Stimulated activated CD8-positive, alpha-beta memory T cell treated with anti-CD3 and anti-CD28 coated beads, Interleukin-2, amount 100 ng/mL, for 48 hours (primary cell): Measurements from ENCODE around the gene FUT8.

Experiments used
- DNase-seq, 2 donors: peaks; one replicate each; pipeline ENCODE4 v3.0.0-alpha.2; 2020; ENCODE audit warnings: low read depth in 2 of 2

FUT8 gene

GRCh38 chr14:65412032-65412846, at the start of gene FUT8:
Gene FUT8 (plus strand): TSS chr14:65412730. CDS start chr14:65561564, 148,834 bp downstream.
- peak; percentile 93 to 94 for DNase-seq

- no peak for DNase-seq
Observed at GRCh38 chr14:65366802-65367565, 45.5 kb upstream of the FUT8 start.

GRCh38 chr14:65369560-65369959, 43.0 kb upstream of the FUT8 start:
- no peak for DNase-seq

- no peak for DNase-seq
Observed at GRCh38 chr14:65370801-65371248, 41.7 kb upstream of the FUT8 start.

GRCh38 chr14:65371784-65372183, 40.7 kb upstream of the FUT8 start:
- DNase-seq: no peak

DNA sequence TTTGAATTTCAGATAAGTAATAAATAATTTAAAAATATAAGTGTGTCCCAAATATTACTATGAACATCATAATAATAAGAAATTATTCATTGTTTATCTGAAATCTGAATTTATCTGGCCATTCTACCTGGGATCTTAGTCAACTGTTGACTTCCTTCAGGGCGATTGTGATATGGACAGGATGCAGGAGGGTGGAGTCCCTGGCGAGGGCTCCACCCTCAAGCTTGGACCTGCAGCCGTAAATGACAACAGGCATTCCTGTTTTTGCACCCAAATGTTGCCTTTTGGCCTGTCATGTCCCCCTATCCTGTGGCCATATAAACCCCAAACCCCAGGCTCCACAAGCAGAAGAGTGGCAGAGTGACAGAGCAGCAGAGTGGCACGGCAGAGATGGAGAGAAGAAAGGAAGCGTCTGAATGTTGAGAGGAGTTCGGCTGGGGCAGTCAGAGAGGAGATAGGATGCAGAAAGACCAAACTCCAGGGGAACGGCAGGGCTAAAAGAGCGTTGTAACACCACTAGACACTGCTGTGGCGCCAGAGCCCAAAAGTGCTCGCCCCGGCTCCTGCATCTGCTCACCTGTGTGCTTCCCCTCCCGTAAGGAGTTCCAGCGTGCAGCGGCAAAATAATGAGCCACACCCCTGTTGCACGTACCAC, 39.4 kb upstream of the FUT8 start:
- no peak for DNase-seq

- DNase-seq: no peak
Observed at GRCh38 chr14:65373671-65374039, 38.9 kb upstream of the FUT8 start.

- DNase-seq: no peak
Observed at GRCh38 chr14:65377576-65377975, 35.0 kb upstream of the FUT8 start.

DNA sequence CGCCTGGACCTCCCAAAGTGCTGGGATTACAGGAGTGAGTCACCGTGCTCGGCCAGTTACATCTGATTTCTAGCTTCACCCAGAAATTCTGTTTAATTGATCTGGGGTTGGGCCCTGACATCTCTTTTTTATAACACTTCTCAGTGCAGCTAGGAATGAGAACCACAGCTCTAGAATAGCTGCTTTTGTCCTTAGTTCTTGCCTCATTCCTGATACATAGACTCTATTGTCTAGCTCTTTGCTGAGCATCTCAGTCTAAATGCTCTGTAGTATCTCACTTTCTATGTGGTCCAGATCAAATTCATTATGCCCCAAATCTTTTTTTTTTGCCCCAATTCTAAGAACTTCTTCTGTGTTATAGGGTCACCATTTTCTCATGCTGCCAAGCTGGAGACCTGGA, 29.9 kb upstream of the FUT8 start:
- DNase-seq: no peak

- DNase-seq: no peak
Observed at GRCh38 chr14:65387171-65387570, 25.4 kb upstream of the FUT8 start.

DNA sequence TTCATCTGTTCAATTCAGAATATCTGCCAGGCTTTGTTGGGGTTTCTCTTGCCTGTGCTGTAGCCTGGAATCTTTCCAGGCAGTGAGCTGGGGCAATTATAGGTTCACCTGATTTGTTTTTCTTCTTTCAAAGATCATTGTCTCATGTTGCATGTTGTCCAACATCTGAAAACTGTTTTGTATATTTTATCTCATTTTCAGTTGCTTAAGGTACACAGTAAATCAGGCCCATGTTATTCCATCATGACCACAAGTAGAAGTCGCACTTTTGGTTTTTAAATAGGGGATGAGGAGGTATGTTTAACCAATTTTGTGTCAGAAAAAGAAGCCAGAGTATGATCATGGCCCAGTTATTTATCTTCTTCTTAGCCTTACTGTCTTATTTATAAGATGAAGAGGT, 24.9 kb upstream of the FUT8 start:
- DNase-seq: no peak

GRCh38 chr14:65392296-65392695, 20.2 kb upstream of the FUT8 start:
- DNase-seq: no peak

GRCh38 chr14:65396082-65396910, 16.2 kb upstream of the FUT8 start:
- DNase-seq: no peak

DNA sequence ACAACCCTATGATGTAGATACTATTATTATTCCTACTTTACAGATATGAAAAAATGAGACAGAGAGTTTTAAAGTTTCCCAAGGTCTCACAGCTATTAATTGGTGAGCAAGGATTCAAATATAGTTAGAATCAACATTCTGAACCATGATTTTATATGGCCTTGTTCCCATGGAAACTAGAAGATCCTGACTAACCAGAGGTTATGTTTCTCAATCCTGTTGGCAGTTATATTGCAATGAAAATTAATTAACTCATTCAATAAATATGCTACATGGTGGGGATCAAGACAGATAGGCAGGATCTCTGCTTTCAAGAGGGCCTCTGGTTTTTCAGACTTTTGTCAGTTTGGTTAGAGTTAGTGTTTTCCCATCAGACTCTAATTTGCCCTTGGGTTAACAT, 9.3 kb upstream of the FUT8 start:
- no peak for DNase-seq

DNA sequence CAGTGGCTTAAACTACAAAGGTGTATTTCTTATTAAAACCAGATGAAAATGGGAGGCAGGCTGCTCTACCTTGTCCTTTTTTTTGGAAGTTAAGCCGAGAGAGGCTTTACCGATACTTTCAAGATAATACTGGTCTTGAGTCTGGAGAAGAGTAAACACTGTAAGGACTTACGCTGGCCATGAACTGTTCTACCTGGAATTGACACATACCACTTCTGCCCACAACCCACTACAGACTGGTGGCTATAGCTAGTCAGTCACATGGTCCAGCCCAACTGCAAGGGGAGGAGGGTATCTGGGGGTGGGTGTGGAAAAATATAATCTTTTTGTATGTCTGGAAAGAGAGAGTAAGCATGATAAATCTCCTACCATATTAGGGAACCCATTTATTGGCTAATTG, 4.4 kb upstream of the FUT8 start:
- DNase-seq: no peak

DNA sequence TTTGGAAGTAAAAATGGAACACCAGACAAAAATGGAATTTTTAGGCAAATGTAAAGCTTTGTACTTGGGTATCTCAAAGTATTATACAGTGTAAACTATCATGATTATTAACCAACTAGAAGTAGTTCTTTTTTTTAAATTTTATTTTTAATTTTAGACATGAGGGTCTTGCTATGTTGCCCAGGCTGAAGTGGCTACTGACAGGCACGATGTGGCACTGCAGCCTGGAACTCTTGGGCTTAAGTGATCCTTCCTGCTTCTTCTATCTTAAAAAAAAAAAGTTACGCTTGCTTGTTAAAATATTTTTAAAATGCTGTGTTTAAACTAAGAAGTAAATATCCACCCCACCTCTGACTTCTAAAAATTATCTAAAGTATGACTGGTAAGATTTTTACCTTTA, 1.9 kb upstream of the FUT8 start:
- DNase-seq: no peak

DNA sequence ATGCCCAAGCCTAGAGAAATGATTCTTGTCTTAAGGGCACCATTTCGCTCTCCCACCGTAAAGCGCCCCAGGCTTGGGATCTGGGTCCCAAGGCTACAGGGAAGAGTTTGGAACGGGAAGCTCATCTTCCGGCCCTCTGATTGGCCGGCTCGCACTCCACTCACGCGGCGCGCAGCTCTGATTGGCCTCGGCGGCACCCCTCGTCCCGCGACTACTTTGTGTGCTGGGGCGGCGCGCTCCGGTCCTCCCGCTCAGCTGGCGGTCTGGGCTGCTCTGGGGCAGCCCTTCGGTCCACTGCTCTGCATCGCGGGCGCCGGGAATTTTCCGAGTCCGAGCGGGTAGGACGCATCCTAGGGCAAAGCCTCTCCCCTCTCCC, 886 bp upstream of the FUT8 start:
- peak; percentile 68 to 70 for DNase-seq

DNA sequence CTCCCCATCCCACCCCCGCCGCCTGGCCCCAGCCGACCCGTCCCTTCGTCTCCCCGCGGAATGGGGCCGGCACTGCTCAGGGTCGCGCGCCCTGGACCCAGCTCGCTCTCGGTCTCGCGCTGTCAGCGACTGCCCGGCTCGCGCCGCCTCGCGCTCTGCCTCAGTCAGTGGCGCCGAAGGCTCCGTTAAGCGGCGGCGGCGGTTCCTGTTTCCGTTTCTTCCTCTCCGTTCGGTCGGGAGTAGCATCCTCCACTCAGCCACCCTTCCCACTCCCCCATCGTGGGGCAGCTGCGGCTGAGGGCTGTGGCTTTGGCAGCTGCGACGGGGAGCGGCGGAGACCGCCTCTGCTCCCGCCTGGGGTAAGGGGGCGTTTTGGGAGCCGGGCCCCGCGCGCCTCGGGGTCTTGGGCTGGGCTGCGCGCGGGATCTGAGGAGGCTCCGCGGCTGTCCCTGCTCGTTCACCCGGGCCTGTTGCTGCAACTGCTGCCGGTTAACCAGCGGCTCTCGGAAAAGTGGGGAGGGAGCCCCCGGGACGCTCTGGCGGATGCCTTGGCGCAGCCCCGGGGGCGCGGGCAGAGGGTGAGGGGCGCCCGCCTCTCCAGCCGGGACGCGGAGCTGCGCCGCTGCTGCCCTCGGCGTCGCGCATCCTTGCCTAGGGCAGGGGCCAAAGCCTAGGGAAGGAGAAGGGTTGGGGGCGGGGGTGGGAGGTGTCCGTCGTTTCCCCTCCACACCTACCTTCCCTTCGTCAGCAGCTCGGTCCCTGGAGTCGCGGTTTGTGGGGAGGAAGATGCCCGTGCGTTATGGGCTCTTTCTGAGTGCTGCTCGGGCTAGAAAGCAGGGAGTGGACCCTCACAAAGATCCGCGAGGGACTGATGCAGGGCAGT, 567 bp downstream of the FUT8 start:
- peak in 1 of 2 donors; percentile 47 for DNase-seq

DNA sequence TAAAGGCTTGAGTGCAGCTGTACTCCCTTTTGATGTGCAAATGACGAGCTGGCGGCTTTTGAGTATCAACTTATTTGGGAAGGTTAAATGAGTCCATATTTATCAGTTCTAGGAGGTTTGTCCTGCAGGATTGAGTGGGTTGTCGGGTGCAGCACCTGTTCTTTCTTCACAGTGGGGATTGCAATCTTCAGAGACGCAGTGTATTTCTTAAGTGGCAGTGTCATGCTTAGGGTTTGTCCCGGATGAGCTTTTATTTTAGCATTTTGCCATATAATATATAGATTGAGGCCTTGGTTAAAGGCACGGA, 1.2 kb downstream of the FUT8 start:
- no peak for DNase-seq

GRCh38 chr14:65414961-65415589, 2.5 kb downstream of the FUT8 start:
- DNase-seq: no peak
